Neural crest cell (in vitro differentiated cells): Measurements from ENCODE around the gene GIPR. TPM values are rescaled to one million over a fixed set of nuclear protein-coding genes. Genes with fewer than 3 reads are reported as not detected.

ENCODE experiments used
- DNase-seq: peaks from one replicate; pipeline ENCODE4 v3.0.0; 2021; ENCODE audit warnings: low read depth, mixed read lengths, low spot score
- H3K27ac Mint-ChIP-seq: one replicate; pipeline ENCODE4 v1.8.0; 2021; ENCODE audit warnings: mild to moderate bottlenecking, mixed read lengths; ENCODE audit not compliant: unreplicated experiment
- H3K27me3 Mint-ChIP-seq: 2 replicates; pipeline ENCODE4 v1.8.0; 2021; ENCODE audit warnings: low read depth, mild to moderate bottlenecking, mixed read lengths
- H3K36me3 Mint-ChIP-seq: 2 replicates; pipeline ENCODE4 v1.8.0; 2021; ENCODE audit warnings: low read depth, mild to moderate bottlenecking, mixed read lengths
- H3K4me1 Mint-ChIP-seq: 2 replicates; pipeline ENCODE4 v1.8.0; 2021; ENCODE audit warnings: mixed read lengths
- H3K4me3 Mint-ChIP-seq: one replicate; pipeline ENCODE4 v1.8.0; 2021; ENCODE audit warnings: mild to moderate bottlenecking, mixed read lengths
- H3K9me3 Mint-ChIP-seq: 2 replicates; pipeline ENCODE4 v1.8.0; 2021; ENCODE audit warnings: mixed read lengths
- total RNA-seq: library from RNA; stranded (reverse); gene quantifications from 2 replicates; pipeline ENCODE4 v1.2.1, GENCODE V29; 2021
- TF ChIP-seq, protein P1 (sequence below): fragments of 200-600 bp; sonication (generic); conservative IDR thresholded peaks from 2 replicates; pipeline ENCODE4 v1.5.0; 2021; ENCODE audit warnings: antibody characterized with exemption, mild to moderate bottlenecking

Gene GIPR
- total RNA-seq, 1 donor from 2014 or later = 0.96 TPM

DNA sequence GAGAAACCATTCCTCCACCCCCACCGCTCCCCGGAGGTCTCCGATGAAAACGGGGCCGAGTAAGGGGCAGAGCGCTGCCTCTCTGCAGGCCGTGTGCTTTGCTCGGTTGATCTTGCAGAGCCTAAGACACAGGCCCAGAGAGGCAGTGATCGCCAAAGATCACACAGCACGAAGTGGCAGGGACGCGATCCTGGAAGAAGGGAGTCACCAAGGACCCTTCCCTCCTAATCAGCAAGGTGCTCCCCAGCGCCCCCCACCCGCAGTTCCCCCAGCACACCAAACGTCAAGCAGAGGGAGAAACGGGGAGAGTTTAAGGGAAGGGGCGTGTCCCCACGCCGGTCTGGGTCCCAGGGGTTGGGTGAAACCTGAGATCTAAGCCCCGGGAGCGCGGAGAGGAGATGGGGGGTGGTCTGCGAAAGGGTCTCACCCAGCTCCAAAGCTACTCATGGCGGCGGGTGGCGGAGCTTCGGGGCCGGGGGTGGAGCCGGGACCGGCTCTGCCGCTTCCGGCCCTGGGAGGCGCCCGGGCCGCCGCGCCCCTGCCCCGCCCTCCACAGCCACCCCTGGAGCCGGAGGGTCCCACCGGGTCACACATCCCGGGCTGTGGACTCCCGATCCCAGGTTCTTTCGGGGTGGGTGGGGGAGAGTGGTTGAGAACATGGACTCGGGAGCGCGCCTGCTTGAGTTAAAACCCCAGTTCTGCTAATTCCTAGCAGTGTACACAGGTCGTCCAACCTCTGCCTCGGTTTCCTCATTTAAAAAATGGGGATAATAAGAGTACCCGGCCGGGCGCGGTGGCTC lies 28.9 kb upstream of the GIPR start, which contains the start of gene EML2:
TSS of gene EML2 (minus strand) at position 468 of the 800 bp plus-strand sequence. CDS start at position 447, 21 bp downstream.
- no peaks in the 10 kb centered on the region for H3K9me3 Mint-ChIP-seq
- peak; percentile 47 for DNase-seq
- H3K4me1 Mint-ChIP-seq = peaks cover 42% of the 10 kb centered on the region
- H3K27ac Mint-ChIP-seq = no peak within 1 kb of the TSS
- TF ChIP-seq, protein P1, sequence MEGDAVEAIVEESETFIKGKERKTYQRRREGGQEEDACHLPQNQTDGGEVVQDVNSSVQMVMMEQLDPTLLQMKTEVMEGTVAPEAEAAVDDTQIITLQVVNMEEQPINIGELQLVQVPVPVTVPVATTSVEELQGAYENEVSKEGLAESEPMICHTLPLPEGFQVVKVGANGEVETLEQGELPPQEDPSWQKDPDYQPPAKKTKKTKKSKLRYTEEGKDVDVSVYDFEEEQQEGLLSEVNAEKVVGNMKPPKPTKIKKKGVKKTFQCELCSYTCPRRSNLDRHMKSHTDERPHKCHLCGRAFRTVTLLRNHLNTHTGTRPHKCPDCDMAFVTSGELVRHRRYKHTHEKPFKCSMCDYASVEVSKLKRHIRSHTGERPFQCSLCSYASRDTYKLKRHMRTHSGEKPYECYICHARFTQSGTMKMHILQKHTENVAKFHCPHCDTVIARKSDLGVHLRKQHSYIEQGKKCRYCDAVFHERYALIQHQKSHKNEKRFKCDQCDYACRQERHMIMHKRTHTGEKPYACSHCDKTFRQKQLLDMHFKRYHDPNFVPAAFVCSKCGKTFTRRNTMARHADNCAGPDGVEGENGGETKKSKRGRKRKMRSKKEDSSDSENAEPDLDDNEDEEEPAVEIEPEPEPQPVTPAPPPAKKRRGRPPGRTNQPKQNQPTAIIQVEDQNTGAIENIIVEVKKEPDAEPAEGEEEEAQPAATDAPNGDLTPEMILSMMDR = no peak
- peaks cover 12% of the 10 kb centered on the region for H3K27me3 Mint-ChIP-seq
- no peaks in the 10 kb centered on the region for H3K36me3 Mint-ChIP-seq
- H3K4me3 Mint-ChIP-seq = peak within 1 kb of the TSS; percentile 92

DNA sequence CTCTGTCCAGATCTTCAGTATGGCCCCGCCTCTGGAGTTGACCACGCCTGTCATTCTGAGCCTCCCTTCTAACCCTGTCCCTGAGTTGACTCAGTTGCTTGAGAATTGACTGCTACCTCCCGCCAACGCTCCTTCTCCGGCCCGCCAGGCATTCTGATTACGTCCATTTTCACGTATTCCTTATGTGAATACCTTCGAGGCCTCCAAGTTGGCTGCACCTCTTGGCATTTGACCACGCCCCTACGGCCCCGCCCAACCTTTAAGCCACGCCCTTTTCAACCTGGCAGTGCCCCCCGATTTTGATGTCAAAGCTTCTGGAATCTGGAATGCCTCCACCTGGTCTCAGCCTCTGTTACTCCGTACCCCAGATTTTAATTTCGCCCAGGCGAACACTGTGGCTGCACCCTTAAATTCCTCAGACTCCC lies 27.2 kb upstream of the GIPR start:
- peaks cover 21% of the 10 kb centered on the region for H3K27me3 Mint-ChIP-seq

DNA sequence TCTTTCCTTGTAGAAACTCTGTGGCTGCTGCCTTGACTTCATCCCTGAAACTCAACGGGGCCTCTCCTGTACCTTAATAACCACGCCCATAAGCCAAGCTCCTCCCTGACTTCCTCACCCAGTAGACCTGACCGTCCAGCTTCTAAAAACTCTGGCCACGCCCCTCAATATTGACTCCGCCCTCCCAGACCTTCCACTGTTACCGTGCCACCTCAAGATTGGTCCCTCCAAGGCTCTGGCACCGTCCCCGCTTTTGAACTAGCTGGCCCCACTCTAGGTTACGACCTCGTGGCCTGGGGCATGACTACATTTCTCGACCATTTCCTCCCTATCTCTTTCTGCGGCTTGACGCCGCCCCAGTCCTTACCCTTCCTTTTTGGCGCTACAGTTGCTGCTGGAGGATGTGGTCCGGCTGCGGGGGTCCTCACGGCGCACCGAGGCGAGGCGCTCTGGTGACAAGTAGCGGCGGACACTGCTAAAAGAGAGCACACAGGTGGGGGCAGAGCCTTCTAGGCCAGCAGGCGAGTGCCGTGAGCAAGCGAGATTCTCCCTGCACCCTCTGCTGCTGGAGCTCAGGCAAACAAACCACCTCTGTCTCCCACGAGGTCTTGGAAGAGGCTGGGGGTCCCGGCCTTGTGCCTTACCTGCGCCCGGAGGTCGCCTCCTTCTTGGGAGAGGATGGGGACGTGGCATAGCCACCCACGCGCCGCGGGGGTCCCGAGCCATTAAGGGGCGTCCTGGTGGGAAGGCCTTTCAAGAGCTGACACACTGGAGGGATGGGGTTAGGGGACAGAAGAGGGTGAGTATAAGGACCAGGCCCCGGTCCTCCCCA lies 26.5 kb upstream of the GIPR start:
- H3K36me3 Mint-ChIP-seq = no peaks in the 10 kb centered on the region
- H3K27me3 Mint-ChIP-seq = peaks cover 21% of the 10 kb centered on the region
- TF ChIP-seq, protein P1 = no peak
- H3K4me1 Mint-ChIP-seq = peaks cover 51% of the 10 kb centered on the region
- H3K27ac Mint-ChIP-seq = no peak overlapping the region
- H3K4me3 Mint-ChIP-seq = peak overlapping the region; percentile 72
- H3K9me3 Mint-ChIP-seq = no peaks in the 10 kb centered on the region
- peak; percentile 70 for DNase-seq

More for the DNA sequence above, 27.2 kb upstream of the GIPR start:
- no peak for DNase-seq
- TF ChIP-seq, protein P1 = no peak
- Mint-ChIP-seq H3K4me1 (peaks cover 45% of the 10 kb centered on the region), H3K4me3 (peak overlapping the region; percentile 72), H3K36me3 (no peaks in the 10 kb centered on the region), H3K9me3 (no peaks in the 10 kb centered on the region), H3K27ac (no peak overlapping the region)

DNA sequence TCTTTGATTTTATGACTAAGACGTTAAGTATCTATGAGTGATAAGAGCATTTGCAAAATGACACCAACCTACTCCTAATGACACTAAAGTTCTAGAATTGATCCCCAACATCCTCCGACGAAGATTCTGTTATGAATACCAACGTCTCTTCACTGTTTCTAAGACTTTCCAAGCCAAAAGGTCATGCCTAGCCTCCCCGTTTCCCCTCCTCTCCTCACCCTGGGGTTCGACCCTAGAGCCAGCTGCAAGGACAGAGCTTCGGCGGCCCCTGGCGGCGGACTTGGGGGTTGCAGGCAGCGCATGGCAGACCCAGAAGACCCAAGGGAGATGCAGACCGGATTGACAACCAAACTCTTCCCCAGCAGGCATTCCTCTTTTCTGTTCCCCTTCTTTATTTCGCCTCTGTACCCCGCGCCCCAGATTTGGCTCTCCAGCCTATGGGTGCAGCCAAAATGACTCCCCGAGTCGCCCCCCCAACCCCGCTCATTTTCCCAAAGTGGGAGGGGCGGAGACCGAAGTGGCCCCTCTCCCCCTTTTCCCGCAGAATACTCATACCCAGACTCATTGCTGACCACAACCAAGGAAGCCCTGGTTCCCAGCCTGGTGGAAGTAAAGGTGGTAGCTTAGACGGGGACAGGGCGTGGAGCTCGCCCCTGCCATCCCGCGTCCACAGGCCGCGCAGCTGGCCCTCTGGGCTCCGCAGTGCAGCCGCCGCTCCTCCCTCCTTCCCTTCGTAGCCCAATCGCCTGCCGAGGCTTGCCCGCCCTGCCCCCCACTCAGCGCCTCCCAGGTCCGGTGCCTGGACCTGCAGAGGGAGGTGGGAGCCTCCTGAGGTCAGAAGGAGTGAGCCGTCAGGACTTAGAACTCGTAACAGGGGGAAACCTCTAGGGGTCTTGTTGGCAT lies 24.7 kb upstream of the GIPR start:
- Mint-ChIP-seq H3K4me1 (peaks cover 49% of the 10 kb centered on the region), H3K27me3 (peaks cover 21% of the 10 kb centered on the region)
- TF ChIP-seq, protein P1 = peak; percentile 96

More for the DNA sequence above, 24.7 kb upstream of the GIPR start:
- Mint-ChIP-seq H3K27ac (no peak overlapping the region), H3K4me3 (peak overlapping the region; percentile 82), H3K36me3 (no peaks in the 10 kb centered on the region), H3K9me3 (no peaks in the 10 kb centered on the region)
- peak; percentile 97 for DNase-seq
